WTC11 (cell line): ENCODE measurements around the gene MRPL41.
"Not testable (repeated sequence)": the region's sequence is repeated elsewhere in the genome, so short reads cannot be mapped to it uniquely, and the experiment has no call there.

ENCODE experiments used
- ATF1 ChIP-seq: sonication (generic); formaldehyde crosslinking; IDR thresholded peaks from 2 replicates; pipeline ENCODE4 v1.8.1; 2023; ENCODE audit warnings: mild to moderate bottlenecking, moderate library complexity, missing genetic modification reagents
- GABPB1 ChIP-seq: sonication (generic); formaldehyde crosslinking; IDR thresholded peaks from 2 replicates; pipeline ENCODE4 v1.8.1; 2023; ENCODE audit warnings: mild to moderate bottlenecking, missing genetic modification reagents
- GRHL2 ChIP-seq: fragments of 250-450 bp; sonication (Bioruptor Pico); IDR thresholded peaks from 2 replicates; pipeline ENCODE4 v1.8.0; 2022; ENCODE audit warnings: mild to moderate bottlenecking, moderate library complexity; ENCODE audit not compliant: insufficient replicate concordance, severe bottlenecking
- HMGA2 ChIP-seq: fragments of 250-450 bp; sonication (Bioruptor Pico); IDR thresholded peaks from 2 replicates; pipeline ENCODE4 v1.4.0; 2021; ENCODE audit warnings: mild to moderate bottlenecking, moderate library complexity
- NFE2L1 ChIP-seq: sonication (generic); formaldehyde crosslinking; IDR thresholded peaks from 2 replicates; pipeline ENCODE4 v1.8.1; 2023; ENCODE audit warnings: missing genetic modification reagents
- NR1H2 ChIP-seq: sonication (generic); formaldehyde crosslinking; IDR thresholded peaks from 2 replicates; pipeline ENCODE4 v1.9.0; 2021; ENCODE audit warnings: mild to moderate bottlenecking, moderate library complexity, missing genetic modification reagents
- NR3C1 ChIP-seq: sonication (generic); formaldehyde crosslinking; conservative IDR thresholded peaks from 2 replicates; pipeline ENCODE4 v1.8.1; 2023; ENCODE audit warnings: low read depth, mild to moderate bottlenecking, missing genetic modification reagents
- SMAD4 ChIP-seq: sonication (generic); formaldehyde crosslinking; IDR thresholded peaks from 2 replicates; pipeline ENCODE4 v1.8.0; 2022; ENCODE audit warnings: mild to moderate bottlenecking, missing genetic modification reagents
- SP1 ChIP-seq: sonication (generic); formaldehyde crosslinking; conservative IDR thresholded peaks from 2 replicates; pipeline ENCODE4 v1.8.1; 2022; ENCODE audit warnings: missing genetic modification reagents
- ZNF423 ChIP-seq: fragments of 250-450 bp; sonication (Bioruptor Pico); IDR thresholded peaks from 2 replicates; pipeline ENCODE4 v2.1.2; 2022; ENCODE audit warnings: mild to moderate bottlenecking, moderate library complexity
- TF ChIP-seq, protein P1 (sequence below): fragments of 200-600 bp; IDR thresholded peaks from 2 replicates; pipeline ENCODE4 v1.8.0; 2022; ENCODE audit warnings: antibody characterized with exemption

GRCh38 chr9:137536594-137537131, 15.0 kb upstream of the MRPL41 start:
- not testable (repeated sequence) for TF ChIP-seq ATF1 (CRISPR knock-in tag); HMGA2 (CRISPR knock-in tag); SMAD4 (CRISPR knock-in tag); SP1 (CRISPR knock-in tag); NR3C1 (CRISPR knock-in tag); NFE2L1; ZNF423 (CRISPR knock-in tag); NR1H2 (CRISPR knock-in tag); GABPB1; GRHL2
- TF ChIP-seq, protein P1, sequence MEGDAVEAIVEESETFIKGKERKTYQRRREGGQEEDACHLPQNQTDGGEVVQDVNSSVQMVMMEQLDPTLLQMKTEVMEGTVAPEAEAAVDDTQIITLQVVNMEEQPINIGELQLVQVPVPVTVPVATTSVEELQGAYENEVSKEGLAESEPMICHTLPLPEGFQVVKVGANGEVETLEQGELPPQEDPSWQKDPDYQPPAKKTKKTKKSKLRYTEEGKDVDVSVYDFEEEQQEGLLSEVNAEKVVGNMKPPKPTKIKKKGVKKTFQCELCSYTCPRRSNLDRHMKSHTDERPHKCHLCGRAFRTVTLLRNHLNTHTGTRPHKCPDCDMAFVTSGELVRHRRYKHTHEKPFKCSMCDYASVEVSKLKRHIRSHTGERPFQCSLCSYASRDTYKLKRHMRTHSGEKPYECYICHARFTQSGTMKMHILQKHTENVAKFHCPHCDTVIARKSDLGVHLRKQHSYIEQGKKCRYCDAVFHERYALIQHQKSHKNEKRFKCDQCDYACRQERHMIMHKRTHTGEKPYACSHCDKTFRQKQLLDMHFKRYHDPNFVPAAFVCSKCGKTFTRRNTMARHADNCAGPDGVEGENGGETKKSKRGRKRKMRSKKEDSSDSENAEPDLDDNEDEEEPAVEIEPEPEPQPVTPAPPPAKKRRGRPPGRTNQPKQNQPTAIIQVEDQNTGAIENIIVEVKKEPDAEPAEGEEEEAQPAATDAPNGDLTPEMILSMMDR, result not testable (repeated sequence)
